Measurements from ENCODE around the gene ZBTB18.

ZBTB18 gene

GRCh38 chr1:244064621-244065020 lies 13.5 kb downstream of the ZBTB18 start:
- DNase-seq (ENCODE audit: low read depth) = no peak
- TF ChIP-seq CTCF (conservative IDR thresholded peaks at IDR 0.05; ENCODE audit: low read length) = no peak
- H3K4me3 ChIP-seq (ENCODE audit: low read length) = no peak overlapping the region

DNA sequence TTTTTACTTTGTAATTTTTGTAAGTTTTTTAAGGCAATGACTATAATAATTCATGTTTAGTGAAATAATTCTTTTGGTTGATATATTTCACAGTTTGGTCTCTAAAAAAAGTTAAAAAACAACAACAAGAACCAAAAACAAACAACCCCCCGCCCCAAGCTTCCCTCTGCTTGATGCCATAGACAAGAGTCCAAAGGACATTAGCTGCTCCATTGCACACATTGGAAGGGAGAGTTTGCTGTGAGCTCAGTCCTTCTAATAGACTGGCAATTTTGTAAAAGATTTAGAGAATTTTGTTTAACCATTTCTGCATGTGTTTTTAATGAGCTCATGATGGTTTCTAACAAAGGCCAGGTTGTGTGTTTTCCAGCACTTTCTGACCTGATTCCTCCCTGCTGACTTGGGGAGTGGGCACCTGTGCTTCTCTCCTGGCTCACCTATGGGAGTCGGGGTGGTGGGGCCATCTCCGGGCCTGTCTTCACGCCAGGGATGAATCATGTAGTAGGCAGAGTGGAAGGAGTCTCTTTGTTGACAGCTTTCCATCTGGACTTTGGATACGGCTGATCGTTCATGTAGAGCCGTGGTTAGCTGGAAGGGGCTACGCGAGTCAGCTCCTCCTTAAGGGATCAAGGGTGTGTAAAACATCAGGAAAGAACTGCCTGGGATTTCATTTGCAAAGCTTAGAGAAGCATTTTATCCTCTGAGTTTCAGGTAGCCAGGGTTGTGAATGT lies 14.1 kb downstream of the ZBTB18 start:
- TF ChIP-seq CTCF (conservative IDR thresholded peaks at IDR 0.05; ENCODE audit: low read length) = no peak
- no peak overlapping the region for H3K4me3 ChIP-seq (ENCODE audit: low read length)
- no peak for DNase-seq (ENCODE audit: low read depth)

GRCh38 chr1:244065960-244066388 lies 14.9 kb downstream of the ZBTB18 start:
- no peak overlapping the region for H3K4me3 ChIP-seq (ENCODE audit: low read length)
- DNase-seq (ENCODE audit: low read depth) = peak; percentile 95
- no peak for TF ChIP-seq CTCF (conservative IDR thresholded peaks at IDR 0.05; ENCODE audit: low read length)

DNA sequence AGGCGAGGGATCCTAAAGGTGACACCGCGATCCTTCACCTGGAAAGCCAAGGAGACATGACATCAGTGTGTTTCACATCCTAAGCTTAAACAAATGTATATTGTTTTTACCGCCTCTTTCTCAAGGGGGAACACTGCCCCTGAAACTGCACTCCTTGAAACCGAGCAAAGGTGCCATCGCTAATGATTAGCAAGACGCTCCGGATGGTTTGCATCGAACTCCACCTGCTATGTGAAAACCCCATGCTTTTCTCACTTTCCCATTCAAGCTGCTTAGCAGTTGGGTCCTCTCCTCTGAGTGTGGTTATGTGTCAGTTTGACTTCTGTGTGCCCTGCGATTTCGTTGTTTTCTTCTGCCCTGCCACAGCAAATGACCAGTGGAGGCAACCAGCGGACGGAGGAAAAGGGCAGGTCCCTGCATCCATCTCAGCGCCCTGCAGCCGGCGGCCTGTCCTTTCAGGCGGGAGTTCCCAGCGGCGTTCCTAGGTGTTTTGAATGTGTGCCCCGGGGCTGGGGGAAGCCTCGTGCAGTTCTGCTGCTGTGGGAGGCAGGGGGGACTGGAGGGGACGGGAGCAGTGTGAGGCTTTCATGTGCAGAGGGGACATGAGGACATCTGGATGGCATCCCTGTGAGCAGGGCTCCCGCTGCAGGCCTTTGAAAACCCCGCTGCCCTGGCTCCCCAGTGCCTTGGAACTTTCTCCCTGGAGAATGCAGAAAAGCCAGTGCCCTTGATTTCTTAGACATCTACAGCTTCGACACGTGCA lies 16.1 kb downstream of the ZBTB18 start:
- no peak for DNase-seq (ENCODE audit: low read depth)
- H3K4me3 ChIP-seq (ENCODE audit: low read length) = no peak overlapping the region
- no peak for TF ChIP-seq CTCF (conservative IDR thresholded peaks at IDR 0.05; ENCODE audit: low read length)

GRCh38 chr1:244067893-244068292 lies 16.8 kb downstream of the ZBTB18 start:
- DNase-seq (ENCODE audit: low read depth) = no peak
- H3K4me3 ChIP-seq (ENCODE audit: low read length) = no peak overlapping the region
- no peak for TF ChIP-seq CTCF (conservative IDR thresholded peaks at IDR 0.05; ENCODE audit: low read length)

DNA sequence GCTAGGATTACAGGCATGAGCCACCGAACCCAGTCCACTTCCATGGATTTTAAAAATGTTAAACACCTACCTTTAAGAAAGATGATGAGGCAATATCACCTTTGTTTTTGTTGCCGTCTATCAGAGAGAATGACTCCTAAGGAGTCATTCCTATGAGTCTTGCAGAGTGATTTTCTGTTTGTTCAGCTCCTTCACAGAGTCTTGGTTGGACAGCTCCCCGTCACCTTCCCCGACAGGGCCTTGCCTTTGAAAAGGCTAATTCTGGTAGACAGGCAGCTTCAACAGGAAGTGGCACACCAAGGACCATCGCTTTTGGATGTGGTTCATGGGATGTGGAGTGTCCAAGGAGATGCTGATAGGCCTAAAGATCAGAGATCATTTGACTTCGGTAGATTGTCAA lies 17.5 kb downstream of the ZBTB18 start:
- no peak for DNase-seq (ENCODE audit: low read depth)
- TF ChIP-seq CTCF (conservative IDR thresholded peaks at IDR 0.05; ENCODE audit: low read length) = no peak
- H3K4me3 ChIP-seq (ENCODE audit: low read length) = no peak overlapping the region

All from AG10803 (cell line).